IMR-90 (cell line): ENCODE results near the gene MRTFA. TPM values are rescaled to one million over a fixed set of nuclear protein-coding genes. Genes with fewer than 3 reads are reported as not detected.

Source experiments
- ATAC-seq: fragments of 200-7000 bp; cut with Tn5 transposase; 2 replicates; pipeline ENCODE4 v1.9.1; 2020; ENCODE audit warnings: low read depth, mild to moderate bottlenecking, moderate library complexity
- BruUV-seq: library from RNA; stranded (reverse); fragments of 400-500 nt; replicated peaks from 2 replicates; lab custom pipeline; 2021; lab: Mats Ljungman, UMichigan
- CTCF ChIA-PET: fragments of 300-600 bp; formaldehyde crosslinking; extraction: SDS; loops from one replicate; lab custom pipeline; 2021; ENCODE audit warnings: antibody characterized with exemption; lab: Yijun Ruan, JAX
- POLR2A ChIA-PET: fragments of 300-600 bp; sonication (Branson Sonifier 250); formaldehyde crosslinking; loops from one replicate; lab custom pipeline; 2022; ENCODE audit warnings: antibody characterized with exemption; ENCODE audit not compliant: unreplicated experiment; lab: Charles Lee
- DNase-seq: peaks from one replicate; pipeline ENCODE4 v3.0.0; 2013
- H2AFZ ChIP-seq: replicated peaks from 2 replicates; pipeline ENCODE3; 2013; ENCODE audit warnings: low read length, mild to moderate bottlenecking; ENCODE audit not compliant: poor library complexity
- H2AK5ac ChIP-seq: 2 replicates; pipeline ENCODE4 v1.6.1; 2013; ENCODE audit warnings: low read depth, low read length, inconsistent platforms
- H2AK9ac ChIP-seq: replicated peaks from 2 replicates; pipeline ENCODE3; 2013; ENCODE audit warnings: mild to moderate bottlenecking, low read depth, low read length, moderate library complexity; ENCODE audit not compliant: poor library complexity
- H2BK120ac ChIP-seq: 2 replicates; pipeline ENCODE4 v1.6.1; 2013; ENCODE audit warnings: low read depth, low read length, inconsistent platforms
- H2BK15ac ChIP-seq: 3 replicates; pipeline ENCODE4 v1.6.1; 2013; ENCODE audit warnings: low read depth, low read length, inconsistent platforms
- H2BK20ac ChIP-seq: 2 replicates; pipeline ENCODE4 v1.6.1; 2013; ENCODE audit warnings: low read depth, mild to moderate bottlenecking, inconsistent platforms, low read length, moderate library complexity
- H2BK5ac ChIP-seq: 2 replicates; pipeline ENCODE4 v1.6.1; 2013; ENCODE audit warnings: mild to moderate bottlenecking, low read depth, low read length, inconsistent platforms; ENCODE audit not compliant: poor library complexity, severe bottlenecking
- H3K14ac ChIP-seq: replicated peaks from 2 replicates; pipeline ENCODE4 v1.6.1; 2013; ENCODE audit warnings: low read depth, low read length, inconsistent platforms
- H3K18ac ChIP-seq: 2 replicates; pipeline ENCODE4 v1.6.1; 2013; ENCODE audit warnings: low read depth, low read length, control low read depth
- H3K23ac ChIP-seq: 2 replicates; pipeline ENCODE4 v1.6.1; 2013; ENCODE audit warnings: low read depth, low read length, inconsistent platforms
- H3K27ac ChIP-seq: 2 replicates; pipeline ENCODE4 v1.5.1; 2013; ENCODE audit warnings: mild to moderate bottlenecking, control low read depth, low read length; ENCODE audit not compliant: insufficient read depth
- H3K27me3 ChIP-seq: 2 replicates; pipeline ENCODE4 v1.6.1; 2013; ENCODE audit warnings: low read length; ENCODE audit not compliant: control insufficient read depth, insufficient read depth
- H3K36me3 ChIP-seq: 2 replicates; pipeline ENCODE4 v1.6.1; 2013; ENCODE audit warnings: low read length, mixed read lengths; ENCODE audit not compliant: control insufficient read depth, insufficient read depth
- H3K4ac ChIP-seq: 2 replicates; pipeline ENCODE4 v1.6.1; 2013; ENCODE audit warnings: low read depth, low read length, inconsistent platforms
- H3K4me1 ChIP-seq: 2 replicates; pipeline ENCODE4 v1.6.1; 2013; ENCODE audit warnings: low read length, mixed read lengths; ENCODE audit not compliant: control insufficient read depth, insufficient read depth
- H3K4me2 ChIP-seq: 2 replicates; pipeline ENCODE4 v1.6.1; 2013; ENCODE audit warnings: low read depth, mild to moderate bottlenecking, control low read depth, low read length, moderate library complexity
- H3K4me3 ChIP-seq: 2 replicates; pipeline ENCODE4 v1.5.1; 2013; ENCODE audit warnings: low read depth, mild to moderate bottlenecking, control low read depth, low read length, moderate library complexity; ENCODE audit not compliant: insufficient read depth
- H3K56ac ChIP-seq: 2 replicates; pipeline ENCODE4 v1.6.1; 2013; ENCODE audit warnings: low read length, inconsistent platforms; ENCODE audit not compliant: insufficient read depth; ENCODE audit errors: extremely low read depth
- H3K79me1 ChIP-seq, 2 experiments: 2 replicates each; pipeline ENCODE4 v1.6.1; 2013; ENCODE audit warnings: low read length in 2 of 2, inconsistent platforms in 1 of 2, low read depth in 1 of 2
- H3K9ac ChIP-seq: 2 replicates; pipeline ENCODE4 v1.6.1; 2013; ENCODE audit warnings: low read depth, low read length, control low read depth
- H3K9me1 ChIP-seq: 2 replicates; pipeline ENCODE4 v1.6.1; 2013; ENCODE audit warnings: low read length, inconsistent platforms; ENCODE audit not compliant: insufficient read depth
- H3K9me3 ChIP-seq: 2 replicates; pipeline ENCODE4 v1.6.1; 2013; ENCODE audit warnings: low read length; ENCODE audit not compliant: control insufficient read depth, insufficient read depth
- H4K20me1 ChIP-seq: 2 replicates; pipeline ENCODE4 v1.6.1; 2013; ENCODE audit warnings: low read length, inconsistent platforms; ENCODE audit not compliant: insufficient read depth
- H4K5ac ChIP-seq: 2 replicates; pipeline ENCODE4 v1.6.1; 2013; ENCODE audit warnings: mild to moderate bottlenecking, low read depth, low read length, control low read depth
- H4K8ac ChIP-seq, 2 experiments: 2 replicates each; pipeline ENCODE4 v1.6.1; 2013; ENCODE audit warnings: low read depth in 2 of 2, low read length in 2 of 2, control low read depth in 1 of 2, inconsistent platforms in 1 of 2
- H4K91ac ChIP-seq: 2 replicates; pipeline ENCODE4 v1.6.1; 2013; ENCODE audit warnings: low read depth, low read length, inconsistent platforms; ENCODE audit not compliant: insufficient read depth
- BHLHE40 ChIP-seq: fragments of 150-350 bp; IDR thresholded peaks from 2 replicates; pipeline ENCODE4 v1.6.1; 2016; ENCODE audit warnings: mild to moderate bottlenecking, low read depth, low read length
- CEBPB ChIP-seq: IDR thresholded peaks from 2 replicates; pipeline ENCODE4 v1.6.1; 2012; ENCODE audit warnings: low read depth, low read length, improper control_type of control experiment
- CHD1 ChIP-seq: IDR thresholded peaks from 2 replicates; pipeline ENCODE4 v1.6.1; 2012; ENCODE audit warnings: low read depth, low read length, improper control_type of control experiment
- MAZ ChIP-seq: IDR thresholded peaks from 2 replicates; pipeline ENCODE4 v1.6.1; 2012; ENCODE audit warnings: low read depth, mild to moderate bottlenecking, low read length, improper control_type of control experiment, moderate library complexity, borderline replicate concordance
- NFE2L2 ChIP-seq: fragments of 150-350 bp; IDR thresholded peaks from 2 replicates; pipeline ENCODE4 v1.6.1; 2016; ENCODE audit warnings: low read depth, mild to moderate bottlenecking, low read length
- POLR2A ChIP-seq: IDR thresholded peaks from 2 replicates; pipeline ENCODE4 v1.6.1; 2012; ENCODE audit warnings: mild to moderate bottlenecking, low read depth, low read length
- RCOR1 ChIP-seq: IDR thresholded peaks from 2 replicates; pipeline ENCODE4 v1.6.1; 2012; ENCODE audit warnings: mild to moderate bottlenecking, low read length, improper control_type of control experiment; ENCODE audit not compliant: insufficient replicate concordance
- RFX5 ChIP-seq: IDR thresholded peaks from 2 replicates; pipeline ENCODE4 v1.8.0; 2012; ENCODE audit warnings: low read depth, mild to moderate bottlenecking, low read length, moderate library complexity
- SMC3 ChIP-seq: fragments of 150-350 bp; IDR thresholded peaks from 2 replicates; pipeline ENCODE4 v1.6.1; 2016; ENCODE audit warnings: low read depth, mild to moderate bottlenecking, antibody characterized with exemption, low read length, moderate library complexity
- WGBS, 2 experiments: methylation state at CpG; one replicate each; pipeline versions ENCODE4 v1.1.5 to v1.1.7; 2013; ENCODE audit warnings: missing lambda C conversion rate in 2 of 2; ENCODE audit not compliant: insufficient read length in 1 of 2; ENCODE audit errors: extremely low coverage in 2 of 2; 5-methylcytosine and 5-hydroxymethylcytosine counted together
- dilution Hi-C: fragments of 300-500 bp; cut with HindIII; formaldehyde crosslinking; loops from one replicate; pipeline ENCODE4 v1.14.3; 2018; ENCODE audit warnings: low sequenced_read_pairs; ENCODE audit not compliant: unreplicated experiment
- in situ Hi-C: fragments of 300-500 bp; cut with MboI; formaldehyde crosslinking; loops from 3 replicates; pipeline ENCODE4 v1.14.3; 2019; ENCODE audit warnings: low sequenced_read_pairs, inconsistent platforms, mixed read lengths
- intact Hi-C: fragments of 100-400 bp; cut with micrococcal nuclease; formaldehyde crosslinking; loops from 2 replicates; pipeline ENCODE4 v1.10.0; 2022
- polyA plus RNA-seq, 3 experiments: library from polyadenylated mRNA; depleted of rRNA; stranded (reverse); fragments of >200 nt; gene quantifications; 2 replicates each; pipeline ENCODE4 v1.2.3, GENCODE V29; 2012; ENCODE audit warnings: low replicate concordance in 1 of 3
- total RNA-seq: library from RNA; depleted of rRNA; stranded (reverse); fragments of >200 nt; gene quantifications from 2 replicates; pipeline ENCODE4 v1.2.3, GENCODE V29; 2012
- TF ChIP-seq, protein P1 (sequence below): fragments of 150-350 bp; IDR thresholded peaks from 2 replicates; pipeline ENCODE4 v1.6.1; 2017; ENCODE audit warnings: mild to moderate bottlenecking, antibody characterized with exemption, low read length, low read depth
- TF ChIP-seq, protein P2 (sequence below): conservative IDR thresholded peaks from 2 replicates; pipeline ENCODE4 v1.5.1; 2012; ENCODE audit warnings: mild to moderate bottlenecking, low read depth, low read length, improper control_type of control experiment
- TF ChIP-seq, protein P3 (sequence below): fragments of 150-350 bp; IDR thresholded peaks from 2 replicates; pipeline ENCODE4 v1.6.1; 2016; ENCODE audit warnings: low read depth, mild to moderate bottlenecking, low read length, moderate library complexity, borderline replicate concordance

MRTFA gene
- total and polyA plus RNA-seq, 2 of the 4 experiments (the other 2 are of a cell fraction), result 12.5 to 17.2 TPM

DNA sequence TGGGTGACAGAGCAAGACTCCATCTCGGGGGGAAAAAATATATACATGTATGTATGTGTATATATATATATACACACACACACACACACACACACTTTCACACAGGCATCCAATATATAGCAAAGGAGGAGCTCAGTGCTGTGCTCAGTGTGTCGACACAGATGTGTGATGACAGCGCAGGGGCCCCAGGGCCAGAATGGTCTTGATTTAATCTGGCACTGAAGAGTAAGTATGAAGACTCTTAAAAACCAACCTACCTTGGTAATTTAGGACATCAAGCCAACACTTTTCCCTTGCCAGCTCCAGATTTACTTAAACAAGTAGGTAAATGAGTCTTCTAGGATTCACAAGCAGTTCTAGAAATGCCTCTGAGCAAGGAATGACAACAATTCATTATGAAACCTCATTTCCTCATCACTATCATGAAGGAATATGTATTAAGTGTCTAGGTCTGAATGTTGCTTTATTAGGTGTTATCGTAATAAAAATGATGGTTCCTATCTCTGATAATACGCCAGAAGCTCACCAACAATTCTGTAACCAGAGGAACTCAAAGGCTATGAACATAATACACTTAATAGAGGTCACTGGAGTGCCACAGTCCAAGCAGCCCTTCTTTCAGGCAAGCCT is 194.6 kb downstream of the MRTFA start:
- in situ Hi-C loops, result loop anchor here (25.0 kb wide), 1 partner anchor 445 kb away; no protein-coding TSS in a partner anchor
- Histone ChIP-seq H3K4me3 (no peak overlapping the region), H3K9me1 (peaks cover 20% of the 10 kb centered on the region), H3K36me3 (peaks cover 8% of the 10 kb centered on the region), H4K91ac (no peak overlapping the region), H3K79me1 (peaks cover 41 to 89% of the 10 kb centered on the region in 2 experiments; a peak in 3 of 4 replicates), H2BK20ac (no peak overlapping the region), H2AFZ (no peak overlapping the region), H3K14ac (no peak overlapping the region), H4K20me1 (peaks cover 17% of the 10 kb centered on the region), H2BK15ac (no peak overlapping the region), H2BK5ac (peak overlapping the region; percentile 40), H3K9me3 (no peaks in the 10 kb centered on the region), H3K27me3 (no peaks in the 10 kb centered on the region), H4K8ac (no peak overlapping the region), H2BK120ac (no peak overlapping the region), H4K5ac (no peak overlapping the region), H3K4me1 (peaks cover 16% of the 10 kb centered on the region), H3K23ac (no peak overlapping the region), H3K27ac (peak overlapping the region; percentile 11; the same call in 1 of the 2 replicates), H2AK9ac (no peak overlapping the region), H3K56ac (no peak overlapping the region), H3K9ac (no peak overlapping the region), H3K18ac (no peak overlapping the region), H3K4ac (no peak overlapping the region), H2AK5ac (no peak overlapping the region; the same call in 1 of the 2 replicates), H3K4me2 (no peak overlapping the region)
- CTCF ChIA-PET, result no interaction called here
- WGBS, 2 experiments, result no CpG with 5 or more reads among the region's 5 CpGs
- TF ChIP-seq CHD1, result no peak
- TF ChIP-seq POLR2A, result no peak
- TF ChIP-seq, protein P1, sequence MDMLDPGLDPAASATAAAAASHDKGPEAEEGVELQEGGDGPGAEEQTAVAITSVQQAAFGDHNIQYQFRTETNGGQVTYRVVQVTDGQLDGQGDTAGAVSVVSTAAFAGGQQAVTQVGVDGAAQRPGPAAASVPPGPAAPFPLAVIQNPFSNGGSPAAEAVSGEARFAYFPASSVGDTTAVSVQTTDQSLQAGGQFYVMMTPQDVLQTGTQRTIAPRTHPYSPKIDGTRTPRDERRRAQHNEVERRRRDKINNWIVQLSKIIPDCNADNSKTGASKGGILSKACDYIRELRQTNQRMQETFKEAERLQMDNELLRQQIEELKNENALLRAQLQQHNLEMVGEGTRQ, result no peak
- TF ChIP-seq, protein P2, sequence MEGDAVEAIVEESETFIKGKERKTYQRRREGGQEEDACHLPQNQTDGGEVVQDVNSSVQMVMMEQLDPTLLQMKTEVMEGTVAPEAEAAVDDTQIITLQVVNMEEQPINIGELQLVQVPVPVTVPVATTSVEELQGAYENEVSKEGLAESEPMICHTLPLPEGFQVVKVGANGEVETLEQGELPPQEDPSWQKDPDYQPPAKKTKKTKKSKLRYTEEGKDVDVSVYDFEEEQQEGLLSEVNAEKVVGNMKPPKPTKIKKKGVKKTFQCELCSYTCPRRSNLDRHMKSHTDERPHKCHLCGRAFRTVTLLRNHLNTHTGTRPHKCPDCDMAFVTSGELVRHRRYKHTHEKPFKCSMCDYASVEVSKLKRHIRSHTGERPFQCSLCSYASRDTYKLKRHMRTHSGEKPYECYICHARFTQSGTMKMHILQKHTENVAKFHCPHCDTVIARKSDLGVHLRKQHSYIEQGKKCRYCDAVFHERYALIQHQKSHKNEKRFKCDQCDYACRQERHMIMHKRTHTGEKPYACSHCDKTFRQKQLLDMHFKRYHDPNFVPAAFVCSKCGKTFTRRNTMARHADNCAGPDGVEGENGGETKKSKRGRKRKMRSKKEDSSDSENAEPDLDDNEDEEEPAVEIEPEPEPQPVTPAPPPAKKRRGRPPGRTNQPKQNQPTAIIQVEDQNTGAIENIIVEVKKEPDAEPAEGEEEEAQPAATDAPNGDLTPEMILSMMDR, result no peak
- no peak for TF ChIP-seq RCOR1
- TF ChIP-seq, protein P3, sequence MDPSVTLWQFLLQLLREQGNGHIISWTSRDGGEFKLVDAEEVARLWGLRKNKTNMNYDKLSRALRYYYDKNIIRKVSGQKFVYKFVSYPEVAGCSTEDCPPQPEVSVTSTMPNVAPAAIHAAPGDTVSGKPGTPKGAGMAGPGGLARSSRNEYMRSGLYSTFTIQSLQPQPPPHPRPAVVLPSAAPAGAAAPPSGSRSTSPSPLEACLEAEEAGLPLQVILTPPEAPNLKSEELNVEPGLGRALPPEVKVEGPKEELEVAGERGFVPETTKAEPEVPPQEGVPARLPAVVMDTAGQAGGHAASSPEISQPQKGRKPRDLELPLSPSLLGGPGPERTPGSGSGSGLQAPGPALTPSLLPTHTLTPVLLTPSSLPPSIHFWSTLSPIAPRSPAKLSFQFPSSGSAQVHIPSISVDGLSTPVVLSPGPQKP, result no peak
- TF ChIP-seq NFE2L2, result no peak
- no peak for TF ChIP-seq MAZ
- no peak for TF ChIP-seq CEBPB
- TF ChIP-seq RFX5, result no peak
- TF ChIP-seq SMC3, result no peak
- TF ChIP-seq BHLHE40, result no peak
- POLR2A ChIA-PET, result no interaction called here
- no peak for ATAC-seq
- dilution Hi-C loops, result no loop called here
- BruUV-seq, result no TSS peak
- intact Hi-C loops, result no loop called here
- no peak for DNase-seq
